ENCODE measurements around the gene GPC1.

Gene GPC1

DNA sequence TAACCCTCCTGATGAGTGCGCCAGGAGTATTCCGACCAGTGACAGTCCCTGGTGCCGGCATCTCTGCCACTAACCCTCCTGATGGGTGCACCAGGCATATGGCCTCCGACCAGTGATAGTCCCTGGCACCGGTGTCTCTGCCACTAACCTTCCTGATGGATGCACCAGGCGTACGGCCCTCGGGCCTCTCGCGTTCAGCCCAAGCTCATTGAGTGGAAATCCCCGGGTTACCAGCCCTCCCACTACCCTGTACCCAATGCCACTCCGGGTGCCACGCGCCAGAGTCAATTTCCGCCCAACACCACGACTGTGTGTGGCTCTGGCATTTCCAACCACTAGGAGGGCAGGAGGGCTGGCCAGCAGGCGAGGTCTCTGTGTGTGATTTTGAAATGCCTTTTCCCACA lies 11.7 kb upstream of the GPC1 start:
- Histone ChIP-seq H3K27me3 (replicated peaks; ENCODE audit: control insufficient read depth, insufficient read depth, low read length, poor library complexity, severe bottlenecking) (no peaks in the 10 kb centered on the region), H3K27ac (ENCODE audit: insufficient read depth, low read length, poor library complexity, severe bottlenecking) (no peak overlapping the region), H3K36me3 (ENCODE audit: control insufficient read depth, insufficient read depth, low read length) (no peaks in the 10 kb centered on the region), H3K4me1 (ENCODE audit: control insufficient read depth, insufficient read depth, low read length, poor library complexity, severe bottlenecking) (no peaks in the 10 kb centered on the region), H3K9me3 (ENCODE audit: control insufficient read depth, low read length) (peaks cover 5% of the 10 kb centered on the region), H3K4me3 (ENCODE audit: insufficient read depth, low read depth, low read length, poor library complexity, severe bottlenecking) (no peak overlapping the region)
- DNase-seq = no peak

DNA sequence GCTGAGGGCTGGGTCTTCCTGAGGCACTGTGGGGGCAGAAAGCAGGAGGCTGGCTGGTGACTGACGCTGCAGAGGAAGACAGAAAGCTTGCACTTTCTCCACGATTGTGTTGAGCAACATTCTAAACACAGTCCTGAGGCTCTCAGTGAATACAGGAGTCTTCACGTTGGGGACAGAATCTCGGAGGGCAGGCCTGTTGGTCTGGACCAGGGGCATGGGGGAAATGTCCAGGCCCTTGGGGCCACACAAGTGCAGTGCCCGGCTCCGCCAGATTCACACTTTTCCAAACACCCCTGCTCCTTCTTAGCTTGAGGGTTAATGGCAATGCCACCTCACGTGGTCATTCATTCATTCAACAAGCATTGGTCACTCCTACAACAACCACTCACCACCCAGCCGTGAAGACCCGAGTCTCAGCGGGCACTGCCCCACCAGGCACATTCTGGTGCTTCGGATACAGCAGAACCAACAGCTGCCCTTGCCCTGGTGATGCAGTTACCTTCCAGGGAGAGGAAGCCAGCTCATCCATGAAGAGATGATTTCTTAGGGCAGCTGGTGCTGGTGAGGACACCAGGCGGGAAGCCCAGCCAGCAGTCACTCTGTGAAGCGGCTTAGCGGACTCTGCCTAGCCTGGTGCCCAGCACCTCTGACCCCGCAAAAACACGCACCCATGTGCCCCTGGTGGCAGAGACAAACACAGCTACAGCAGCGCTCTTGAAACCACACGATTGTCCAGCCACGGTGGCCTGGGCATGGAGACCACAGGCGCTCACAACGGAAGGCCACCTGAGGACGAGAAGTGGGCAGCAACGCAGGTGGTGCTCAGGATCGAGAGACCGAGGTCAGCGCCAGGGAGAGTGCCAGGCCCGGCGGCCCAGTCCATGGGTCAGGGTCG lies 10.9 kb upstream of the GPC1 start:
- Histone ChIP-seq H3K27ac (ENCODE audit: insufficient read depth, low read length, poor library complexity, severe bottlenecking) (no peak overlapping the region), H3K9me3 (ENCODE audit: control insufficient read depth, low read length) (peaks cover under 1% of the 10 kb centered on the region), H3K27me3 (replicated peaks; ENCODE audit: control insufficient read depth, insufficient read depth, low read length, poor library complexity, severe bottlenecking) (no peaks in the 10 kb centered on the region), H3K4me1 (ENCODE audit: control insufficient read depth, insufficient read depth, low read length, poor library complexity, severe bottlenecking) (no peaks in the 10 kb centered on the region), H3K4me3 (ENCODE audit: insufficient read depth, low read depth, low read length, poor library complexity, severe bottlenecking) (no peak overlapping the region), H3K36me3 (ENCODE audit: control insufficient read depth, insufficient read depth, low read length) (no peaks in the 10 kb centered on the region)
- no peak for DNase-seq

DNA sequence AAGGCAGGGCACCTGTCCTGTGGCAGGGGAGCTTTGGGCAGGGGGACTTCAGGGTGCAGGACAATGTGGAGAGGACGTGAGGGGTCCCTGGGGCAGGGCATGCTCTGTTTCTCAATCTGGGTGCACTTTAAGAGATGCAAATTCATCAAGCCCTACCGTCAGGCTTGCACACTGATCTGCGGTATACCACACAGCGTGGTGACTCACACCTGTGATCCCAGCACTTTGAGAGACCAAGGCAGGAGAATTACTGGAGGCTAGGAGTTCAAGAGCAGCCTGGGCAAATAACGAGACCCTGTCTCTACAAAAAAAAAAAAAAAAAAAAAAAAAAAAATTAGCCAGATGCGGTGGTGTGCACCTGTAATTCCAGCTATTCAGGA lies 10.2 kb upstream of the GPC1 start:
- Histone ChIP-seq H3K36me3 (ENCODE audit: control insufficient read depth, insufficient read depth, low read length) (no peaks in the 10 kb centered on the region), H3K4me3 (ENCODE audit: insufficient read depth, low read depth, low read length, poor library complexity, severe bottlenecking) (no peak overlapping the region), H3K9me3 (ENCODE audit: control insufficient read depth, low read length) (no peaks in the 10 kb centered on the region), H3K27me3 (replicated peaks; ENCODE audit: control insufficient read depth, insufficient read depth, low read length, poor library complexity, severe bottlenecking) (no peaks in the 10 kb centered on the region), H3K27ac (ENCODE audit: insufficient read depth, low read length, poor library complexity, severe bottlenecking) (no peak overlapping the region), H3K4me1 (ENCODE audit: control insufficient read depth, insufficient read depth, low read length, poor library complexity, severe bottlenecking) (no peaks in the 10 kb centered on the region)
- no peak for DNase-seq

DNA sequence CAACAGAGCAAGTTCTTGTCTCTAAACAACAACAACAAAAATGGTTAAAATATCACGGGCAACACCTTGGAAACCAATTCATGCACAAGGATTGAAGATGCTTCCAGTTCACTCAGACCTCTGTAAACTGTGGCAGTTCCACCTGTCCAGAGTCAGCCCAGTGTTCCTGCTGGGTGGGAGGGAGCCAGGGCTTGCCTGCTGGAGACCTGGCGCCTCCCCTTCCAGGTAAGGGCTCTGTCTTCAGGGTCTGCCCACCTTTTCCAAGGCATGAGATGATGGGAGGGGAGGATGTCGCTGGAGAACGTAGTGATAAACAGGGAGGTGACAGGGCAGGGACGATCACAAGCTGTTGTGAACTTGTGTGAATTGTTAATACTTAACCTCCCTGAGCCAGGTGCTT lies 9.8 kb upstream of the GPC1 start:
- H3K4me1 ChIP-seq (ENCODE audit: control insufficient read depth, insufficient read depth, low read length, poor library complexity, severe bottlenecking) = no peaks in the 10 kb centered on the region
- DNase-seq = no peak
- H3K36me3 ChIP-seq (ENCODE audit: control insufficient read depth, insufficient read depth, low read length) = no peaks in the 10 kb centered on the region
- no peak overlapping the region for H3K4me3 ChIP-seq (ENCODE audit: insufficient read depth, low read depth, low read length, poor library complexity, severe bottlenecking)
- H3K27me3 ChIP-seq (replicated peaks; ENCODE audit: control insufficient read depth, insufficient read depth, low read length, poor library complexity, severe bottlenecking) = no peaks in the 10 kb centered on the region
- H3K9me3 ChIP-seq (ENCODE audit: control insufficient read depth, low read length) = no peaks in the 10 kb centered on the region
- no peak overlapping the region for H3K27ac ChIP-seq (ENCODE audit: insufficient read depth, low read length, poor library complexity, severe bottlenecking)

DNA sequence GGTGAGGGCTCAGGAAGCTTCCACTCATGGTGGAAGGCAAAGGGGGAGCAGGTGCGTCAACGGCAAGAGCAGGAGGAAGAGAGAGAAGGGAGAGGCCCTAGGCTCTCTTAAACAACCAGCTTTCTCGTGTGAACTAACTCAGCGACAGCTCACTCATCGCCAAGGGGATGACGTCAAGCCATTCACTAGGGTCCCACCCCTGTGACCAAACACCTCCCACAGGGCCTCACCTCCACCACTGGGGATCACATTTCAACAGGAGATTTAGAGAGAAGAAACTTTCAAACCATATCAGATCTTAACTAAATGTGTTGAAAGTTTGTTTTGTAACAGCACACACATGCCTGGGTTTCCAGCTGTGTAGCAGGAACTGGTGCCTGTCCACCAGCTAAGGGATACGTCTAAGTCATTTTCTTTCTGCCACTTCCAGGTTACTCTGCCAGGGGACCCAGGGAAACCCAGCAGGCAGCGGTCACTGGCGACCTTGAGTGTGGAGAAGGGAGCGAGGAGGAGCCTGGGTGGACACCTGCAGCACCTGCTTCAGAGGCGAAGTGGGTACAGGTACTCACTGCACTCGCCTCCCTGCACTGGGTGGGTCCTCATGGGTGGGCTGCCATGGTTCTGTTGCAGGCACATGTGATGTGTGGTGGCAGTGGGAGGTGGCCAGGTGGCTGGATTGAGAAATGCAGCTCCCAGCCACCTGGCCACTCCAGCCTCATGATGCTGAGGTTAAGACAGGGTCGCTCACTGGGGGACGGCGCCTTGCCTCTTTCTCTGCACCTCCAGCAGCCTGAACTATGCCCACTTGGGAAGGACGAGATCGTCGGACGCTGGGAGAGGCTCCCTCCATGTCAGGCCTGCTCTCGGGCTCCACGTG lies 8.4 kb upstream of the GPC1 start:
- no peaks in the 10 kb centered on the region for H3K27me3 ChIP-seq (replicated peaks; ENCODE audit: control insufficient read depth, insufficient read depth, low read length, poor library complexity, severe bottlenecking)
- no peaks in the 10 kb centered on the region for H3K9me3 ChIP-seq (ENCODE audit: control insufficient read depth, low read length)
- H3K36me3 ChIP-seq (ENCODE audit: control insufficient read depth, insufficient read depth, low read length) = no peaks in the 10 kb centered on the region
- no peaks in the 10 kb centered on the region for H3K4me1 ChIP-seq (ENCODE audit: control insufficient read depth, insufficient read depth, low read length, poor library complexity, severe bottlenecking)
- no peak overlapping the region for H3K4me3 ChIP-seq (ENCODE audit: insufficient read depth, low read depth, low read length, poor library complexity, severe bottlenecking)
- H3K27ac ChIP-seq (ENCODE audit: insufficient read depth, low read length, poor library complexity, severe bottlenecking) = no peak overlapping the region
- no peak for DNase-seq

DNA sequence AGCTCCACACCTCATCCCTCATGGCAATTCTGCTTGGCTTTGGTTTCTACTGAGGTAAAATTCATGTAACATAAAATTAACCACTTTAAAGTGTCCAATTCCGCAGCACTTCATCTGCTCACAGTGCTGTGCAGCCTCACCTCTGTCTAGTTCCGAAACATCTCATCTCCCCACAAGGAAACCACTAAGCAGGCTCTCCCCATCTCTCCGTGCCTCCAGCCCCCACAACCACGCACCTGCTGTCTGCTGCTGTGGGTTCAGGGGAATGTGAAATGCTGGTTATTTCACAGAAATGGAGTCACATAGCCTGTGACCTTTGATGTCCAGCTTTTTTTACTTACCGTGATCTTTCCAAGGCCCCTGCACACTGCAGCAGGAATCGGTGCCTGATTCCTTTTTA lies 7.7 kb upstream of the GPC1 start:
- H3K27ac ChIP-seq (ENCODE audit: insufficient read depth, low read length, poor library complexity, severe bottlenecking) = no peak overlapping the region
- no peaks in the 10 kb centered on the region for H3K27me3 ChIP-seq (replicated peaks; ENCODE audit: control insufficient read depth, insufficient read depth, low read length, poor library complexity, severe bottlenecking)
- H3K4me3 ChIP-seq (ENCODE audit: insufficient read depth, low read depth, low read length, poor library complexity, severe bottlenecking) = no peak overlapping the region
- no peaks in the 10 kb centered on the region for H3K9me3 ChIP-seq (ENCODE audit: control insufficient read depth, low read length)
- H3K4me1 ChIP-seq (ENCODE audit: control insufficient read depth, insufficient read depth, low read length, poor library complexity, severe bottlenecking) = no peaks in the 10 kb centered on the region
- DNase-seq = no peak
- H3K36me3 ChIP-seq (ENCODE audit: control insufficient read depth, insufficient read depth, low read length) = no peaks in the 10 kb centered on the region

DNA sequence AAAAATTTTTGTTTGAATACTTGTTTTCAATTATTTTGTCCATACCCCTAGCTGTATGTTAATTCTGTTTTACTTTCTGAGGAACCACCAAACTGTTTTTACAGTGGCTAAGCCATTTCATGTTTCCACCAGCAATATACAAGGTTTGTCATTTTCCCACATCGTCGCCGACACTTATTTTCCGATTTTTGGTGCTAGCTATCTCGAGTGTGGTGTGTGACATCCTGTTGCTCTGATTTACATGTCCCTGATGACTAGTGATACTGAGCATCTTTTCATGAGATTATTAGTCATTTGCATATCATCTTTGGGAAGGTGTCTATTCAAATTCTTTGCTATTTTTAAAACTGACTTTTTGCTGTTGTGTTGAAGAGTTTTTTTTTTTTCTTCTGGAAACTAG lies 7.2 kb upstream of the GPC1 start:
- Histone ChIP-seq H3K27me3 (replicated peaks; ENCODE audit: control insufficient read depth, insufficient read depth, low read length, poor library complexity, severe bottlenecking) (no peaks in the 10 kb centered on the region), H3K4me3 (ENCODE audit: insufficient read depth, low read depth, low read length, poor library complexity, severe bottlenecking) (no peak overlapping the region), H3K27ac (ENCODE audit: insufficient read depth, low read length, poor library complexity, severe bottlenecking) (no peak overlapping the region), H3K36me3 (ENCODE audit: control insufficient read depth, insufficient read depth, low read length) (no peaks in the 10 kb centered on the region), H3K9me3 (ENCODE audit: control insufficient read depth, low read length) (no peaks in the 10 kb centered on the region), H3K4me1 (ENCODE audit: control insufficient read depth, insufficient read depth, low read length, poor library complexity, severe bottlenecking) (no peaks in the 10 kb centered on the region)
- no peak for DNase-seq

DNA sequence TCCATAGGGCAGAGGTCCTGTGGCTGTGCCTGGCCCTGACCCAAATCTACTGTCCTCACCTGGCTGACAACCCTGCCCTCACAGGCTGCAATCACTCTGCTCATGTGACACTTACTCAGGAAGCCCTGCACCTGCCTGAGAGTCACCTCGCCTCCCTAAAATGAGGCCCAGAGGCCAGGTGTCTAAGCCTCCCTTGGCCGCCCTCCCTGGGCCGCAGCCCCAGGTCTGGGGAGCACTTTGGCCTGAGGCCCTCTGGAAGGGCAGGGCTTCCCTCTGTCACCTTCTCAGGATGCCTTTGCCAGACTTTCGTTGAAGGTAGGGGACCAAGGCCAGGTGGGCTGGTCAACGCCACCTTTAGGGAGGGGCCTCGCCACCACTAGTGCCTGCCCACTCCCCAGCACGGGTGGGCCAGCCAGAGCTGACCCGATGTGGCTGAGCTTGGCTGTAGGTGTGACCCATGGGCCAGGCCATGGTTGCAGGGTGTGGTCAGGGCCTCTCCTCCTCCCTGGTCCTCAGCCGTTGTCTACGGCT lies 6.1 kb upstream of the GPC1 start:
- no peak overlapping the region for H3K4me3 ChIP-seq (ENCODE audit: insufficient read depth, low read depth, low read length, poor library complexity, severe bottlenecking)
- no peak for DNase-seq
- H3K36me3 ChIP-seq (ENCODE audit: control insufficient read depth, insufficient read depth, low read length) = no peaks in the 10 kb centered on the region
- H3K27ac ChIP-seq (ENCODE audit: insufficient read depth, low read length, poor library complexity, severe bottlenecking) = no peak overlapping the region
- no peaks in the 10 kb centered on the region for H3K9me3 ChIP-seq (ENCODE audit: control insufficient read depth, low read length)
- no peaks in the 10 kb centered on the region for H3K27me3 ChIP-seq (replicated peaks; ENCODE audit: control insufficient read depth, insufficient read depth, low read length, poor library complexity, severe bottlenecking)
- no peaks in the 10 kb centered on the region for H3K4me1 ChIP-seq (ENCODE audit: control insufficient read depth, insufficient read depth, low read length, poor library complexity, severe bottlenecking)

DNA sequence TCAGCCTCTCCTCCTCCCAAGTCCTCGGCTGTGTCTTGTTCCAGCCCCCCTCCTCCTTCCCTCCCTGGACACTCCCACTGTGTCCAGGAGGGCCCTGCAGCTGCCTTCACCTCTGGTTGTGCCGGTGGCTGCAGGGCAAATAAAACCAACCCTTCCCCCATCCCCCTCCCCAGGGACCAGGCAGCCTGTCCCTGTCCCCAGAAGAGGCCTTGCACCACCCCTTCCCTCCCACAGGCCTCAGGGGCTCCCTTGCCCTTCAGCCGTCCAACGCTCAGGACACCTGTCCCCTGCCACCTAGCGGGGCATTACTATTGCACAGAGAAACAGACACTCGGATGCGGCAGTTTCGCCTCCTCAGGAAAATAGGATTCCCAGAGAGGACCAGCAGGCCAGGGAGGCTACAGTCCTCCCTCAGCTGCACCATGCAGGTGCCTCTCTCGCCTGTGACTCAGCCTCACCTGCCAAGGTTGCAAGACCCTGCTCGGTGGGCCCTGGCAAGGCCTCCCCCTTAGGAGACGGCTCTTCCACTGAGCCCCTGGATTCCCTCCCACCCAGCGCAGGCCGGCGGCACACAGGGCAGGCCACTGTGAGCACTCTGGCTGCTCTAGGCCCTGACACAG lies 5.5 kb upstream of the GPC1 start:
- no peaks in the 10 kb centered on the region for H3K27me3 ChIP-seq (replicated peaks; ENCODE audit: control insufficient read depth, insufficient read depth, low read length, poor library complexity, severe bottlenecking)
- H3K4me1 ChIP-seq (ENCODE audit: control insufficient read depth, insufficient read depth, low read length, poor library complexity, severe bottlenecking) = peaks cover 5% of the 10 kb centered on the region
- no peak overlapping the region for H3K27ac ChIP-seq (ENCODE audit: insufficient read depth, low read length, poor library complexity, severe bottlenecking)
- no peak overlapping the region for H3K4me3 ChIP-seq (ENCODE audit: insufficient read depth, low read depth, low read length, poor library complexity, severe bottlenecking)
- H3K9me3 ChIP-seq (ENCODE audit: control insufficient read depth, low read length) = no peaks in the 10 kb centered on the region
- no peaks in the 10 kb centered on the region for H3K36me3 ChIP-seq (ENCODE audit: control insufficient read depth, insufficient read depth, low read length)
- DNase-seq = no peak

All from effector memory CD4-positive, alpha-beta T cell (primary cell).